ENCODE measurements around the gene C12orf75. TPM values are rescaled to one million over a fixed set of nuclear protein-coding genes. Genes with fewer than 3 reads are reported as not detected.

Gene C12orf75
- total RNA-seq, 1 donor, result 130 TPM

GRCh38 chr12:105319691-105320209, 10.7 kb upstream of the C12orf75 start:
- no peak for DNase-seq (ENCODE audit: low read depth)
- no peak for TF ChIP-seq CTCF (IDR thresholded peaks at IDR 0.05; ENCODE audit: insufficient read depth, low read length)
- no peak overlapping the region for H3K4me3 ChIP-seq (ENCODE audit: low read depth, low read length)

GRCh38 chr12:105321125-105321524, 9.4 kb upstream of the C12orf75 start:
- no peak for DNase-seq (ENCODE audit: low read depth)
- H3K4me3 ChIP-seq (ENCODE audit: low read depth, low read length), result no peak overlapping the region
- no peak for TF ChIP-seq CTCF (IDR thresholded peaks at IDR 0.05; ENCODE audit: insufficient read depth, low read length)

GRCh38 chr12:105322070-105322469, 8.4 kb upstream of the C12orf75 start:
- peak; percentile 79 for DNase-seq (ENCODE audit: low read depth)
- no peak for TF ChIP-seq CTCF (IDR thresholded peaks at IDR 0.05; ENCODE audit: insufficient read depth, low read length)
- H3K4me3 ChIP-seq (ENCODE audit: low read depth, low read length), result no peak overlapping the region

GRCh38 chr12:105324704-105325103, 5.8 kb upstream of the C12orf75 start:
- no peak for DNase-seq (ENCODE audit: low read depth)
- no peak for TF ChIP-seq CTCF (IDR thresholded peaks at IDR 0.05; ENCODE audit: insufficient read depth, low read length)
- no peak overlapping the region for H3K4me3 ChIP-seq (ENCODE audit: low read depth, low read length)

- no peak overlapping the region for H3K4me3 ChIP-seq (ENCODE audit: low read depth, low read length)
- no peak for DNase-seq (ENCODE audit: low read depth)
- TF ChIP-seq CTCF (IDR thresholded peaks at IDR 0.05; ENCODE audit: insufficient read depth, low read length), result no peak
Observed at GRCh38 chr12:105325117-105325516, 5.4 kb upstream of the C12orf75 start.

- no peak for TF ChIP-seq CTCF (IDR thresholded peaks at IDR 0.05; ENCODE audit: insufficient read depth, low read length)
- H3K4me3 ChIP-seq (ENCODE audit: low read depth, low read length), result peak overlapping the region; percentile 75
- no peak for DNase-seq (ENCODE audit: low read depth)
Observed at GRCh38 chr12:105329926-105330282, 587 bp upstream of the C12orf75 start.
